ENCODE data around the gene NLGN4X.

The NLGN4X gene

GRCh38 chrX:5842601-5843000 is 386.1 kb downstream of the NLGN4X start:
- DNase-seq: no peak

Data from stimulated activated CD4-positive, alpha-beta T cell treated with anti-CD3 and anti-CD28 coated beads, Interleukin-2, amount 100 ng/mL, for 24 hours (primary cell).